HG03280 (cell line): ENCODE measurements around the gene TEDC2.

Experiments used
- ATAC-seq: cut with Tn5 transposase; IDR thresholded peaks from one replicate; pipeline ENCODE4 v1.9.1; 2021; ENCODE audit warnings: mild to moderate bottlenecking, moderate library complexity; ENCODE audit not compliant: unreplicated experiment

The TEDC2 gene

GRCh38 chr16:2464333-2464732, 4.4 kb downstream of the TEDC2 start:
- ATAC-seq, result no peak

- no peak for ATAC-seq
Measured at GRCh38 chr16:2465653-2466415, 5.9 kb downstream of the TEDC2 start.

- ATAC-seq, result no peak
Measured at GRCh38 chr16:2466667-2467527, 7.0 kb downstream of the TEDC2 start.

- ATAC-seq, result no peak
Measured at GRCh38 chr16:2467528-2468232, 7.8 kb downstream of the TEDC2 start.

GRCh38 chr16:2468233-2468724, 8.4 kb downstream of the TEDC2 start:
- ATAC-seq, result no peak

GRCh38 chr16:2468725-2469398, 9.0 kb downstream of the TEDC2 start:
- no peak for ATAC-seq

GRCh38 chr16:2469399-2470233, 9.7 kb downstream of the TEDC2 start:
- ATAC-seq, result no peak

- ATAC-seq, result no peak
Measured at GRCh38 chr16:2470234-2470601, 10.3 kb downstream of the TEDC2 start.

GRCh38 chr16:2470603-2471015, 10.7 kb downstream of the TEDC2 start:
- ATAC-seq, result no peak

- ATAC-seq, result no peak
Measured at GRCh38 chr16:2471016-2471652, 11.2 kb downstream of the TEDC2 start, which contains the start of gene NTN3. NTN3 (plus strand) TSS chr16:2471297; CDS start chr16:2471702, 405 bp downstream.

- ATAC-seq, result no peak
Measured at GRCh38 chr16:2471653-2472487, 12.0 kb downstream of the TEDC2 start.

- no peak for ATAC-seq
Measured at GRCh38 chr16:2472488-2472864, 12.6 kb downstream of the TEDC2 start.

GRCh38 chr16:2472885-2473445, 13.1 kb downstream of the TEDC2 start:
- ATAC-seq, result no peak

- ATAC-seq, result no peak
Measured at GRCh38 chr16:2473446-2473926, 13.6 kb downstream of the TEDC2 start.

- peak; percentile 38 for ATAC-seq
Measured at GRCh38 chr16:2473999-2474876, 14.3 kb downstream of the TEDC2 start.

- ATAC-seq, result peak; percentile 62
Measured at GRCh38 chr16:2474877-2475412, 15.0 kb downstream of the TEDC2 start, which contains the start of gene TBC1D24. TBC1D24 (plus strand) TSS chr16:2475127; CDS start chr16:2496149, 21,022 bp downstream.
